ENCODE measurements around the gene FAM204A.

Gene FAM204A

DNA sequence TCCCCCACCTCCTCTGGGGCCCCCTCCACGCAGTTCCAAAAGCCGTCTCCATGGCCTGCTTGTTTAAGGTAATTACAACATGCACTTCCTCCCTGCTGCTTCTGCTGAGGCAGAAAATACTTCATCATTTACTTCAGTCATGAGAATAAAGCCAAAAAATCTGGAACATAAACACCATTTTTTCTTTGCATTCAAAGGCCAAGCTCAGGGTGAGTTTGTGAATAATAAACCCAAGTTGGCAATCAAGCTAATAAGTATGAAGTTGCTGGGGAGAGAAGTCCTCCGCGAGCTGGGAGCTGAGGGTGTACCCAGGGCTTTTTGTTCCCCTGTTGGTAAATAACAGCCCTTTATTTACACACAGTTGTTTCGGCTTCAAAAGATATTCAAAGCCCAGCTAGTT, 70.5 kb downstream of the FAM204A start:
- Histone ChIP-seq H4K20me1 (ENCODE audit: insufficient read depth, low read length) (no peaks in the 10 kb centered on the region), H3K27me3 (replicated peaks; ENCODE audit: insufficient read depth, low read length) (no peaks in the 10 kb centered on the region), H3K4me1 (ENCODE audit: low read length) (no peaks in the 10 kb centered on the region), H3F3A (ENCODE audit: insufficient read depth, low read length) (no peaks in the 10 kb centered on the region), H3K27ac (ENCODE audit: low read length) (no peak overlapping the region), H3K79me2 (ENCODE audit: low read length) (no peaks in the 10 kb centered on the region), H3K4me3 (ENCODE audit: low read length) (no peak overlapping the region), H3K36me3 (replicated peaks; ENCODE audit: insufficient read depth, low read length) (no peaks in the 10 kb centered on the region), H3K4me2 (ENCODE audit: low read depth, low read length) (no peak overlapping the region), H3K9me3 (replicated peaks; ENCODE audit: insufficient read depth, low read length) (no peaks in the 10 kb centered on the region), H3K9ac (ENCODE audit: low read length) (no peak overlapping the region), H3K9me2 (replicated peaks; ENCODE audit: insufficient read depth, low read length) (no peaks in the 10 kb centered on the region), H2AFZ (ENCODE audit: low read length) (no peak overlapping the region)
- no peak for TF ChIP-seq EZH2 (optimal IDR thresholded peaks at IDR 0.05; ENCODE audit: low read depth, low read length)
- TF ChIP-seq EZH2phosphoT487 (IDR thresholded peaks at IDR 0.05; ENCODE audit: low read length) = no peak
- TF ChIP-seq, protein P1, sequence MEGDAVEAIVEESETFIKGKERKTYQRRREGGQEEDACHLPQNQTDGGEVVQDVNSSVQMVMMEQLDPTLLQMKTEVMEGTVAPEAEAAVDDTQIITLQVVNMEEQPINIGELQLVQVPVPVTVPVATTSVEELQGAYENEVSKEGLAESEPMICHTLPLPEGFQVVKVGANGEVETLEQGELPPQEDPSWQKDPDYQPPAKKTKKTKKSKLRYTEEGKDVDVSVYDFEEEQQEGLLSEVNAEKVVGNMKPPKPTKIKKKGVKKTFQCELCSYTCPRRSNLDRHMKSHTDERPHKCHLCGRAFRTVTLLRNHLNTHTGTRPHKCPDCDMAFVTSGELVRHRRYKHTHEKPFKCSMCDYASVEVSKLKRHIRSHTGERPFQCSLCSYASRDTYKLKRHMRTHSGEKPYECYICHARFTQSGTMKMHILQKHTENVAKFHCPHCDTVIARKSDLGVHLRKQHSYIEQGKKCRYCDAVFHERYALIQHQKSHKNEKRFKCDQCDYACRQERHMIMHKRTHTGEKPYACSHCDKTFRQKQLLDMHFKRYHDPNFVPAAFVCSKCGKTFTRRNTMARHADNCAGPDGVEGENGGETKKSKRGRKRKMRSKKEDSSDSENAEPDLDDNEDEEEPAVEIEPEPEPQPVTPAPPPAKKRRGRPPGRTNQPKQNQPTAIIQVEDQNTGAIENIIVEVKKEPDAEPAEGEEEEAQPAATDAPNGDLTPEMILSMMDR (IDR thresholded peaks at IDR 0.05; ENCODE audit: low read length) = no peak
- no peak for DNase-seq

DNA sequence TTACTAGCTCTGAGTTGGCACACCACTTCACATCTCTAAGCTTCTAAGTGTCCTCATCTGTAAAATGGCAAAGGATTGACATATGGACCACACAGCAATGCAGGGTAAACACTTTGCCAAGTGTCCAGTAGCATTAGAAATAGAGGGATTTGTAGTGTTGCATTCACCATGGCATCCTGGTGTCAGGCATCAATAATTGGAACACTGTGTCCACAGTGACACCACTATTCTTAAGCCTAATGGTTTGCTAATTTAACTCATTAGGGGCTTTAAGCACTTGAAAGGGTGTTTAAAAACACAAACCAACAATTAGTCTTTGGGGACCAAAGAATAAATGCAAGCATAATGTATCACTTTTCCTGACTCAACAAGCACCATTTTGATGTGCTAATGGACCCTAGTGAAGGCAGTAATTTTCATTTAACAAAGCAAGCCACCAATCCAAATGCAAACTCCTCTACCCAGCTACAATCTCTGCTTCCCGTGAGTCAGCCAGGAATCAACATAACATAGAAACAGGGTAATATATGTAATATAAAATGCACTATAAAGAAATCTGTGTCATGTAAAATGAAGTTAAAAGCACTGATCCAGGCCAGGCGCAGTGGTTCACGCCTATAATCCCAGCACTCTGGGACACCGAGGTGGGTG, 75.9 kb downstream of the FAM204A start:
- Histone ChIP-seq H3K4me2 (ENCODE audit: low read depth, low read length) (no peak overlapping the region), H3K27me3 (replicated peaks; ENCODE audit: insufficient read depth, low read length) (no peaks in the 10 kb centered on the region), H2AFZ (ENCODE audit: low read length) (no peak overlapping the region), H3K4me1 (ENCODE audit: low read length) (no peaks in the 10 kb centered on the region), H3F3A (ENCODE audit: insufficient read depth, low read length) (no peaks in the 10 kb centered on the region), H3K9me3 (replicated peaks; ENCODE audit: insufficient read depth, low read length) (no peaks in the 10 kb centered on the region), H3K4me3 (ENCODE audit: low read length) (no peak overlapping the region), H3K79me2 (ENCODE audit: low read length) (no peaks in the 10 kb centered on the region), H3K9me2 (replicated peaks; ENCODE audit: insufficient read depth, low read length) (no peaks in the 10 kb centered on the region), H3K36me3 (replicated peaks; ENCODE audit: insufficient read depth, low read length) (no peaks in the 10 kb centered on the region), H4K20me1 (ENCODE audit: insufficient read depth, low read length) (no peaks in the 10 kb centered on the region), H3K27ac (ENCODE audit: low read length) (no peak overlapping the region), H3K9ac (ENCODE audit: low read length) (no peak overlapping the region)
- DNase-seq = no peak
- TF ChIP-seq, protein P1 (IDR thresholded peaks at IDR 0.05; ENCODE audit: low read length) = no peak
- TF ChIP-seq EZH2 (optimal IDR thresholded peaks at IDR 0.05; ENCODE audit: low read depth, low read length) (no peak), EZH2phosphoT487 (IDR thresholded peaks at IDR 0.05; ENCODE audit: low read length) (no peak)

DNA sequence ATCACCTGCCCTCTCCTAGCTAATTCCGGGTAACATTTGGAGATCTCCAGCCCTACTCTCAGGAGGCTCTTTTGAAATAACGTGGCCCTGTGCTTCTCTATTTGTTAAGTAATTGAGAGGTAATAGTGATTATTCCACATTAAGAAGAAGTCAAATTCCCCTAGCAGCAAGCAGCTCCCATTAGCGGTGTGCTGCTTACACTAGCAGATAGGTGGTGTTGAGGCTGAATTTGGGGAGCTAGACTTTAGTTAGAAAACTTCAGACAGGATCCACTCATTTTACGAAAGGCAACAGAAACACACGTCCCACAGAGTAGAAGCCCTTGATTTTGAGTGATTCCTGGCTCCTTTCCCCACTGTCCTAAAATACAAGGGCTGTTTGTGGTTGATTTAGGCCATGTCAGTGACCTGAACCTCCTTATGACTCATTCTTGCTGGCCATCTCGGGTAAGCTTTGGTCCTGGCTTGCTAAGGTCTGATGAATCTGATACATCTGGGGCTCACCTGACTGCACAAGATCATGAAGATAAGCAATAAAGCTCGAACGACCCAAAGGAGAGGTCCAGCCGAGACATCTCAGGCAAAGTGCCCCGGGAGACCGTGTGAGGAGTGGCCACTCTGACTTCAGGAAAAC, 77.2 kb downstream of the FAM204A start:
- H3K79me2 ChIP-seq (ENCODE audit: low read length) = no peaks in the 10 kb centered on the region

More for the DNA sequence above, 77.2 kb downstream of the FAM204A start:
- Histone ChIP-seq H4K20me1 (ENCODE audit: insufficient read depth, low read length) (no peaks in the 10 kb centered on the region), H3K27me3 (replicated peaks; ENCODE audit: insufficient read depth, low read length) (no peaks in the 10 kb centered on the region), H3K4me1 (ENCODE audit: low read length) (no peaks in the 10 kb centered on the region), H3K9me2 (replicated peaks; ENCODE audit: insufficient read depth, low read length) (no peaks in the 10 kb centered on the region), H3K4me2 (ENCODE audit: low read depth, low read length) (no peak overlapping the region), H2AFZ (ENCODE audit: low read length) (no peak overlapping the region), H3F3A (ENCODE audit: insufficient read depth, low read length) (no peaks in the 10 kb centered on the region), H3K9ac (ENCODE audit: low read length) (no peak overlapping the region), H3K27ac (ENCODE audit: low read length) (no peak overlapping the region), H3K36me3 (replicated peaks; ENCODE audit: insufficient read depth, low read length) (no peaks in the 10 kb centered on the region), H3K9me3 (replicated peaks; ENCODE audit: insufficient read depth, low read length) (no peaks in the 10 kb centered on the region), H3K4me3 (ENCODE audit: low read length) (no peak overlapping the region)
- TF ChIP-seq EZH2 (optimal IDR thresholded peaks at IDR 0.05; ENCODE audit: low read depth, low read length) (no peak), EZH2phosphoT487 (IDR thresholded peaks at IDR 0.05; ENCODE audit: low read length) (no peak)
- TF ChIP-seq, protein P1 (IDR thresholded peaks at IDR 0.05; ENCODE audit: low read length) = no peak
- DNase-seq = no peak

Data from MM.1S (cell line).